Right hindlimb (tissue), 1 donor: ENCODE data around the gene CMTM4.
"Not testable (repeated sequence)": the region's sequence is repeated elsewhere in the genome, so short reads cannot be mapped to it uniquely, and the experiment has no call there.

ENCODE experiments used
- DNase-seq: peaks from one replicate; pipeline ENCODE4 v3.0.0-alpha.2; 2018

The CMTM4 gene

GRCh38 chr16:66668777-66669444 is 27.6 kb downstream of the CMTM4 start:
- DNase-seq, result no peak

DNA sequence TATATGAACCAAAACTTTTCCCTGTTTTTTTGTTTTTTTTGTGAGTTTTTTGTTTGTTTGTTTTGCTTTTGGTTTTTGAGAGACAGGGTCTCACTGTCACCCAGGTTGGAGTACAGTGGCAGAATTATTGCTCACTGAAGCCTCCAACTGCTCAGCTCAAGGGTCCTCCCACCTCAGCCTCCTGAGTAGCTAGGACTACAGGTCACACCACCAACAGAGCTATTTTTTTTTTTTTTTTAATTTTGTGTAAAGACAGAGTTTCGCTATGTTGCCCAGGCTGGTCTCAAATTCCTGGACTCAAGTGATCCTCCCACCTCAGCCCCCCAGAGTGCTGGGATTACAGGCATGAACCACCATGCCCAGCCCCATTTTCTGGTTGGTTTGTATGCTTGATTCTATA is 28.6 kb downstream of the CMTM4 start:
- no peak for DNase-seq

DNA sequence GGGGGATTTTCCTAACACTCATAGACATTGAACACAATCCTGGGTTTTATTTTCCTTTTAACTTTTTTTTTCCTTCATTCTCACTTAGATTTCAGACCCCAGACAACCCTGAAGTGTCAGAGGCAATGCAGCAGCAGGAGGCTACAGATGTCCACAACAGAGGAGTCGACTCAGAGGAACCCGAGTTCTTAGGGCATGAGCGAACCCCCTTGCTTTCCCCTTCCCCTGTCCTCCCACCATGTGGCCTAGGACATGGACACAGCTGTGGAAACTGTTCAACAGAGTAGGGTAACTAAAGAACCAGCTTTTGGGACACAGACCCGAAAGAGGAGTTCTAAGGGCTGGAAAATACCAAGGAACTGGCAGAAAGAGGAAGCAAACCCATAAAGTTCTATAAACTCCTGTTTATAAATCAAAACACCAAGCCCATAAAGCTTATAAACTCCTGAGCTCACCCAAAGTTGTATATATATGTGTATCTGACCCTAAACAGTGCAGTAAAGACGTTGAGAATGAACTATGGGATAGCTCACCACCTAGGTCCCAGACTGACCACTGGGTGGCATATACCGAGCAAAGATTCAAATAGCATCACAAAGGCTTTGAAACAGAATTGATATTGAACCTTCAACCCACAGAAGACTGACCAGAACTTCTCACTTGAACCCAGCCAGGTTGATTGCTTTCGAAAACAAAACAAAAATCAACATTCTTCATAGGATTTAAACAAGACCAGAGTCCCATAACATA is 33.9 kb downstream of the CMTM4 start:
- no peak for DNase-seq

- DNase-seq, result not testable (repeated sequence)
Observed at GRCh38 chr16:66661671-66662346, 34.7 kb downstream of the CMTM4 start.

DNA sequence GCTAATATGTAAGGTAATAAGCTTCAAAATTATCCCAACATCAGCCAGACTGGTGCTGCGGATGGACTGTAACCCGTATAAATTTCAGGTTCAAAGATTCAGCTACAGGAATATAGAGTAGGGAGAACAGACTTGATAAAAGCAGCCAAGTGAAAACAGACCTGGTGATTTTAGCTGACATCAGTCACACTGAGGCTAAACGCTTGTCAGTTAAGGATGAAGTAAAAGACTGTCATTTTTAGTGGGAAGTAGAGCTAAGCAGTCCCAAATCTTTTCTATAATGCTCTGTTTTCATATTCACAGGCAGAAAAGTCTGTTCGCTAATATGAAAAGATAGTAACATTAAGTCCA is 35.4 kb downstream of the CMTM4 start:
- DNase-seq, result no peak

DNA sequence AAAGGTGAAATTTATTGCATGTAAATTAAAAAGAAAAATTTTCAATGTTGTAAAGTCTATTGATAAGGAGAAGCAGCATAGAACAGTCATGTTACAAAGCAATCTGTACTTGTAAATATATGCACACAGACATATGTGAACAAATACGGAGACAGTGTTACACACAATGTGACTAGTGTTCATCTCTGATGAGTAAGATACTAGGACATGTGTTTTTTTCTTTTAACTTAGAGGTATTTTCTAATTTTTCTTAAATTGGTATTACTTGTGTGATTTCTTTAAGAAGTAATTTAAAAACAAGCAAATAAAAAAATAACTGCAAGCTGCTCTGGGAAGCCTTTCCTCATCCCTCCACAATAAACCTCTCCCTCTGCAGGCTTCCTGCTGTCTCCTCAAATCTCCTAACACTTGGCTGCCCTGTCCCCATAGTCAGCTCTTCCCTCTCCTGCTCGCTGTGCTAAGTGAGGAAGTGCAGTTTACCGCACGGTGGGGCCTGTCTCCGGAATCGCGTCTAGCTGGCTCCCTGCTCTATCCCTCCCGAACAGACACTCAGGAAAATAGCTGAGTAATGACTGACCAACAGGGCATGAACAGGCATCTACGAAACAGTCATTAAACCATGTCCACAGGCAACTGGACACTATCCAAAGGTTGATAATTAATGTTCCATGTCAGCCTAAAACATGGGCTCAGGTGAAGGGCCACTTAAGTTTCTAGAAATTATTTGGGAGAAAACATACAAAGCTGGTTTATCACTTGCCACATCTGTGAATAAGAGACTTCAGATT is 35.9 kb downstream of the CMTM4 start:
- peak; percentile 76 for DNase-seq

- no peak for DNase-seq
Observed at GRCh38 chr16:66658860-66659190, 37.7 kb downstream of the CMTM4 start.

DNA sequence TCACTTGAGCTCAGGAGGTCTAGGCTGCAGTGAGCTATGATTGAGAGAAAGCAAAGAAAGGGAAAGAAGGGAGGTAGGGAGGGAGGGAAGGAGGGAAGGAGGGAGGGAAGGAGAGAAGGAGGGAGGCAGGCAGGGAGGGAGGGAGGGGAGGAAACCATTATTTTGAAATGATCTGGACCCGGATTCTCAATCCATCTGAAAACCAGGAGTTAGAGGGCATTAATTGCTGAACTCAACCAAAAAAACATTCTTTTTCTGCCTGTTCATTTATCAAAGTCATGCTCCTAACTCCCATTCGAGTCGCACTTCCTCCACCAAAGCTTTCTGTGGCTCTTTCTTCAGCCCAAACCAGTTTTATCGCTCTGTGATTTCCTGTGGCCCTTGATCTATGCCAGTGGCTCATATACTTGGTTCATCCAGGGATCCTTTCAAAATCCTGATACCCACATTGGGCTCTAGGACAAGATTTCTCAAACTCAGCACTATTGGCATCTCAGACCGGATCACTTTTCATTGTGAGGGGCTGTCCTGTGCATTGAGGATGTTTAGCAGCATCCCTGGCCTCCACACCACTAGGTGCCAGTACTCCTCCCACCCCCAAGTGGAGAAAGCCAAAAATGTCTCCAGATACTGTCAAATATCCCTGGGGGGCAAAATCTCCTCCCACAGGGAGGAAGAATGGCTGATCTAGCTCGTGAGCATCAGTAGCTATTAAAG is 38.2 kb downstream of the CMTM4 start:
- DNase-seq, result no peak

GRCh38 chr16:66656547-66656946 is 40.0 kb downstream of the CMTM4 start:
- DNase-seq, result no peak

GRCh38 chr16:66653581-66654350 is 42.8 kb downstream of the CMTM4 start:
- DNase-seq, result no peak

DNA sequence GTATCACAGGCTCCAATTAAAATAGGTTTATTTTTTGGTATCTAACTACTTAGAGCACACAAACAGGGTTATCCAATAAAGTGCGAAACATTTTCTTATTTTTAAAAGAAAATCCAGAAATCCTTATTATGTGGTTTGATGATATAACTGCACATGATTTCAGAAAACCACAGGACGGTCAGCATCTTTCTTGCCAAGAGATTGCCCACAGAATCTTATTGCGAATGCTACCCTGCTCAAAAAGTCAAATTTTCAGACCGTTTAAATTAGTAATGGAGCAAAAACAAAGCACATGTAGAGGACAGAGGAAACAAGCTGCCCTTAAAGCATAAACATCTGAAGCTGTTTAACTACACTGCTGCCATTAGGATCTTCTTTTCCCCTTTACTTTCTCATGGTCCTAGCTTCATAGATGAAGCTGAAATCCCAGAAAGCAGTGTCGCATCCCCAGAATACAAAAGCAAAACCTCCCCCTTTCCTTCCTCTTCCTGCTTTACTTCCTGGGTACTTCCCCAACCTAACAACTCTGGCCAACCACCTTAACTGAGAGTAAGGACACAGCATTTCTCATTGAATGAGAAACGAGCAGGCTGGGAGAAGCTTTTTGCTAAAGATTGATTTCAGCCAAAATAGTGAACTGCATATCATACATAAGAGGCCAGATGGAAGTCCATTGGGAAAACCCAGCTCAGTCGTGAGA is 43.7 kb downstream of the CMTM4 start:
- DNase-seq, result no peak

DNA sequence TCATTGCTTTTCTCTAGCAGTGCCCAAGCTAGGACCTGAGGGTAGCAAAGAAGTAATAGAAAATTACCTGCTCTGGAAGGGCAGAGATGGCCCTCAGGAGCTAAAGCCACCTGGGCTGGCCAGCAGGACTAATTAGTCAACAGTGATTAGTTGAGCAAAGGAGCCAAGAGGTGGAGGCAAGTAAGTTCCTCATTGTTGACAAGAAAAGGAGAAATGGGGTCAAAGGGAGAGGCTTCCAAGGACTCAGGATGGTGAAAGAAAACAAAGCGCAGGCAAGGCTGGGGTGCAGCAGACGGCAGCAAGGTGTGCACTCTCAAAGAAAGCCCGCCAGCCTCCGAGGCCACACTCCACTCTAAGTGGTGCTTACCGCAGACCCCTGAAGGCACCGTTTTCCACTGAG is 44.6 kb downstream of the CMTM4 start:
- DNase-seq, result no peak

GRCh38 chr16:66651474-66651765 is 45.1 kb downstream of the CMTM4 start:
- no peak for DNase-seq

GRCh38 chr16:66650707-66651473 is 45.7 kb downstream of the CMTM4 start:
- DNase-seq, result peak; percentile 91

- DNase-seq, result no peak
Observed at GRCh38 chr16:66649636-66650205, 46.8 kb downstream of the CMTM4 start.

DNA sequence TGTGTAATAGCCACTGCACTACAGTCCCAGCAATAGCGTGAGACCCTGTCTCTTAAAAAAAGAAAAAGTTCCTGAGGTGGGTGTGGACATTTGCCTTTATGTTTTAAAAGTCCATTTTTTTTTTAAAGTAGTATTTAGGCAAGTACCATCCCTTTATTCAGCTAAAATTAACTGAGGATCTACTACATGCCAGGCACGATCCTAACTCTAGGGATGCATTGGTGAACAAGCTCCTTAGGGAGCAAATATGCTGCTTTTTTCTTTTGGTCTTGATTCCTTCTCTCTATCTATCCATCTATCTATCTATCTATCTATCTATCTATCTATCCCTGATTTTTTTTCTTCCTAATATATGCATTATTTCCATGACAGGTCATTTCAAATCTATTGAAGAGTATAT is 47.4 kb downstream of the CMTM4 start:
- no peak for DNase-seq

- DNase-seq, result no peak
Observed at GRCh38 chr16:66647866-66648265, 48.7 kb downstream of the CMTM4 start.

DNA sequence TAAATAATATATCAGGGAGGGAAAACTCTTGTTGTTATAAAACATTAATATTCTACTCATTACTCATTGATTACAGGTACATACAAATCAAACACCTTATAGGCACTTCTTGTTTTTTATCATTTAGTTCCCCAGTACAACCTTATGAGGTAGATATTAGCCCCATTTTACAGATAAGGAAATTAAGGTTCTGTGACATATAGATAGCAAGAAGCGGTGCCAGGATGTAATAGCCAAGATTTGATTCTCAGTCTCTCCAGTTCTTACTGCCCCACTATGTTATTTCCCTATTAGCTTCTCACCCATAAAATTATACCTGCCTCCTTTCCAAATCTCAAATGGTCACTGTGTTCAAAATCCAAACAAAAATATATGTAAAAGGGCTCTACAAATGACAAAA is 55.2 kb downstream of the CMTM4 start:
- no peak for DNase-seq

DNA sequence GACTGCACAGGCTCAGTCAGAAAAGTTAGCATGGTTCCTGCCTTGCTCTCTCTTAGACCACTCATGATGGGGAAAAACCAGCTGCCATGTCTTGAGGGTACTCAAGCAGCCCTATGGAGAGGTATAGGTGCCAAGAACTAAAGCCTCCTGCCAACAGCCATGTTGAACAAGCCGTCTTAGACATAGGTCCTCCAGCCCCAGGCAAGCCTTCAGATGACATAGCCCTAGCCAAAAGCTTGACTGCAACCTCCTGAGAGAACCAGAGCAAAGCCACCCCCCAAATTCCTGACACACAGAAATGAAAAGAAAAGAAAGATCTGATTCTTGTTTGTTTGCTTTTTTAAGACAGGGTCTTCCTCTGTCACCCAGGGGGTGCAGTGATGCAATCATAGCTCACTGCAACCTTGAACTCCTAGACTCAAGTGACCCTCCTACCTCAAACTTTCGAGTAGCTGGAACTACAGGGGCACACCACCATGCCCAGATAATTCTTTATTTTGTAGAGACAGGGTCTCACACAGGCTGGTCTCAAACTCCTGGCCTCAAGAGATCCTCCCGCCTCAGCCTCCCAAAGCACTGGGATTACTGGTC is 55.7 kb downstream of the CMTM4 start:
- no peak for DNase-seq
